Right atrium auricular region (tissue), 2 donors: ENCODE measurements around the gene SHANK2. TPM values are rescaled to one million over a fixed set of nuclear protein-coding genes. Genes with fewer than 3 reads are reported as not detected.

Experiments used
- DNase-seq: peaks from one replicate; pipeline ENCODE4 v3.0.0-alpha.2; 2019; ENCODE audit warnings: low spot score
- H3K27ac ChIP-seq, 2 donors: fragments of 200-600 bp; sonication (generic); 1 replicate in 1 of 2; 2 replicates in 1 of 2; pipeline ENCODE4 v1.5.1; 2016 to 2019
- H3K27me3 ChIP-seq, 2 donors: fragments of 200-600 bp; sonication (generic); one replicate each; pipeline versions ENCODE4 v1.5.1 to v1.6.0; 2017 to 2019
- H3K36me3 ChIP-seq: fragments of 200-600 bp; sonication (generic); one replicate; pipeline ENCODE4 v1.5.1; 2016
- H3K4me1 ChIP-seq, 2 donors: fragments of 200-600 bp; sonication (generic); one replicate each; pipeline versions ENCODE4 v1.5.1 to v1.6.0; 2017 to 2019
- H3K4me3 ChIP-seq, 2 donors: fragments of 200-600 bp; sonication (generic); 1 replicate in 1 of 2; 2 replicates in 1 of 2; pipeline ENCODE4 v1.5.1; 2017 to 2019; ENCODE audit warnings: mild to moderate bottlenecking in 1 of 2, moderate library complexity in 1 of 2
- H3K9me3 ChIP-seq, 2 donors: fragments of 200-600 bp; sonication (generic); one replicate each; pipeline ENCODE4 v1.5.1; 2019
- CTCF ChIP-seq, 2 donors: fragments of 200-600 bp; sonication (generic); IDR thresholded peaks; one replicate each; pipeline ENCODE4 v1.5.1; 2019; ENCODE audit warnings: antibody characterized with exemption in 2 of 2
- total RNA-seq, 2 donors: library from RNA; depleted of rRNA; stranded (reverse); fragments of >200 nt; gene quantifications; one replicate each; pipeline ENCODE4 v1.1.0, GENCODE V29; 2016

SHANK2 gene
- under 1 TPM; 0.07 to 0.35 TPM for total RNA-seq

DNA sequence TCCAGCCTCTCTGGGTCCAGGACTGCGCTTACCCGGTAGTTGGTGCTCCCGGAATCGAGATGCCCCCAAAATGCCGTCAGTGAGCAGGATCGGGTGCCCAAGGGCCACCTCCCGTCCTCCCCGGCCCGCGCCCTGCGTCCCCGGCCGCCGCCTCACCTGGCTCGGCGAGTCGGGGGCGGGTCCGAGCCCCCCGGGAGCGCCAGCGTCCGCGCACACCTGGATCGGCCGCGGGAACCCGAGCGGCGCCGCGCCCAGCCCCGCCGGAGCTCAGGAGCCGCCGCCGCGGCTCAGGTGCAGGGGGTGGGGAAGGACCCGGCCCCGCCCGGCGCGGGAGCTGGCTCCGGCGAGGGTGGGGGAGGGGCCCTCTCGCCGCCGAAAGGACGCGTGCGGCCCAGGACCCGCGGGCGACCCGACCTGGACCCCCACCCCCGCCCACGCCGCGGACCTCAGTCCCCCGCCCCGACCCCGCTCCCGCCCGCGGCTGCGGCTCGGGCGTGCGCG lies at the start of gene SHANK2:
SHANK2 (minus strand) TSS at position 309 of the 501 bp plus-strand sequence. CDS start 105,251 bp downstream, outside the sequence.
- peaks cover 0 to 26% of the 10 kb centered on the region in 2 donors for H3K4me1 ChIP-seq
- H3K4me3 ChIP-seq: peak within 1 kb of the TSS in 1 of 2 donors; percentile 43
- peaks cover 15 to 18% of the 10 kb centered on the region in 2 donors for H3K27me3 ChIP-seq
- H3K36me3 ChIP-seq: no peaks in the 10 kb centered on the region
- TF ChIP-seq CTCF (IDR thresholded peaks at IDR 0.05): no peak
- no peak for DNase-seq
- no peak within 1 kb of the TSS for H3K27ac ChIP-seq
- H3K9me3 ChIP-seq: no peaks in the 10 kb centered on the region

DNA sequence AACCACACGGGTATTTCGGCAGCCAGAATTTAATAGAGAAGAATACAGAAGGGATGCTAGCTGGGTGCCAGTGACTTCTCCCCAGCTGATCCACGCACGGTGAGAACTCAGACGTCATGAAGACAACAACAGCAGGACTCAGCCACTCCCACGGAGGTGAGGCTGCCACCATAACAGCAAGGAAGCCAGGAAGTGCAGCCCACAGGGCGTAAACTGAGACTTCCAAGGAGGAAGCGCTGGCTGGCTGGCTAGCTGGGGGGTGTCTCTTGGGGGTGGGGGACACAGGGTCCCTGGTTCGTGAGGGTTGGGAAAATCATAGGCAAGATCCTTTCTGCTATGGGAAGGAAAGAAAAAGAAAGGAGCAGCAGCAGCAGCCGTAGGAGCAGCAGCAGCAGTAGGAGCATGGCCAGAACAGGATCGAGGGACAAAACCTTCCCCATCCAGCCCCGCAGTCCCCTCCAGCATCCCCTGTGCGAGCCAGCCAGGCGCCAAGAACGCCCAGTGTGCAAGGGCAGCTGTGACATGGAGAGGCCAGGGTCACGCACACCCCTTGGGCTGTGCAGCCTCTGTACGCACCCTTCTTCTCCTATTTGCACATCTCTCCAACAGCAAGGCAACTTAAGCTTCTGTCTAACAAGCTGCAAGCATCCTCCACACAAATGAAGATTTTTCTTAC lies 49.6 kb upstream of the SHANK2 start:
- Histone ChIP-seq H3K27ac (no peak overlapping the region), H3K27me3 (no peaks in the 10 kb centered on the region), H3K36me3 (no peaks in the 10 kb centered on the region), H3K4me1 (no peaks in the 10 kb centered on the region), H3K9me3 (no peaks in the 10 kb centered on the region), H3K4me3 (no peak overlapping the region)
- no peak for TF ChIP-seq CTCF (IDR thresholded peaks at IDR 0.05)
- peak; percentile 43 for DNase-seq

DNA sequence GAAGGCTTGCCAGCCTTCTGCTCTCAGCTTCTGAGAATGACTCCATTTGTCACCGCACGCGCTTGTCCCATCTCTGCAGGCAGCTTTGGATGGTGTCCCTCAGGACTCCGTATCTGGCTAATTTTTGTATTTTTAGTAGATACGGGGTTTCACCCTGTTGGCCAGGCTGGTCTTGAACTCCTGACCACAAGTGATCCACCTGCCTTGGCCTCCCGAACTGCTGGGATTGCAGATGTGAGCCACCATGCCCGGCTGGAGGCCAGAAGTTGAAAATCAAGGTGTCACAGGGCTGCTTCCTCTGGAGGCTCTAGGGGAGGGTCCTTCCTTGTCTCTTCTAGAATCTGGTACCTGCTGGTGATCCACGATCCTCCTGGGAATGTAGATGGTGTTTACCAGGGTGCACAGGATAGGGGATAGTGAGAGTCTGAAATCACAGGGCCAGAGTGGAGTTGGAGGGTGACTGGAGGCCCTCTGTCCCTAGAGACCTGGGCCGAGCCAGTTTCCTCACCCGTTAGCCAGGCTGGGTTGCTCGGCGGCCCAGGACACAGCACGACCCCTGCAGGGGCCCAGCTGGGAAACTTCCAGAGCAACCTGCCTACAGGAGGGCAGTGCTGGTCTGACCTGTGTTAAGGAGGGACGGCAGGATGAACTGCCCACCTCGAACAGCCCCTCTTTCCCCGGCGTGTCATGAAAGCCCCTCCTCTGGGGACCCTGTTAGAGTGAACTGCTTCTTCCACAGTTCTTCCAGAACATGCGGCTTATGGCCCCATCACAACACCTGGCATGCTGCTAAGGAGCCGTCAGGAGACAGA lies 48.9 kb upstream of the SHANK2 start:
- Histone ChIP-seq H3K27me3 (no peaks in the 10 kb centered on the region), H3K9me3 (no peaks in the 10 kb centered on the region), H3K4me3 (no peak overlapping the region), H3K4me1 (no peaks in the 10 kb centered on the region), H3K36me3 (no peaks in the 10 kb centered on the region), H3K27ac (no peak overlapping the region)
- peak; percentile 34 for DNase-seq
- no peak for TF ChIP-seq CTCF (IDR thresholded peaks at IDR 0.05)

DNA sequence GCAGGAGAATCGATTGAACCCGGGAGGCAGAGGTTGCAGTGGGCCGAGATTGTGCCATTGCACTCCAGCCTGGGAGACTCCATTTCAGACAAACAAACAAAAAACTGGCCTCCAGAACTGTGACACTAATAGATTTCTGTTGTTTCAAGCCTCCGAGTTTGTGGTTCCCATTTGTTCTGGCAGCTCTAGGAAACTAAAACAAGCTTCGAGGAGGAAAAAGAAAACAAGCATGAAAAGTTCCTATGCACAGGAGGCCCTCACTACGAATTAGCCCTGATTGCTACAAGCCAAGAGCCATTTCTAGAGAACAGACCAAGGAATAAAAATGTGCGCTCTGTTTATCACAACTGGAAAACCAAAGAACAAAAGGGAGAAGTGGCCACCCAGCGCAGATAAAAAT lies 47.8 kb upstream of the SHANK2 start:
- Histone ChIP-seq H3K36me3 (no peaks in the 10 kb centered on the region), H3K4me3 (no peak overlapping the region), H3K4me1 (no peaks in the 10 kb centered on the region), H3K9me3 (no peaks in the 10 kb centered on the region), H3K27me3 (no peaks in the 10 kb centered on the region), H3K27ac (no peak overlapping the region)
- no peak for TF ChIP-seq CTCF (IDR thresholded peaks at IDR 0.05)
- DNase-seq: peak; percentile 26

GRCh38 chr11:71298761-71299181 lies 46.4 kb upstream of the SHANK2 start:
- DNase-seq: peak; percentile 49
- Histone ChIP-seq H3K9me3 (no peaks in the 10 kb centered on the region), H3K4me1 (no peaks in the 10 kb centered on the region), H3K27ac (no peak overlapping the region), H3K36me3 (no peaks in the 10 kb centered on the region), H3K4me3 (no peak overlapping the region), H3K27me3 (no peaks in the 10 kb centered on the region)
- TF ChIP-seq CTCF (IDR thresholded peaks at IDR 0.05): no peak
